ENCODE data around the gene ZNF770.
A peak's percentile ranks its signal among the peaks of the same experiment; 100 is the strongest.

ZNF770 gene

GRCh38 chr15:34988027-34988902, at the start of gene ZNF770:
Gene ZNF770, minus strand, starts transcription at chr15:34988287. Its CDS starts 4,853 bp downstream, at chr15:34983434.
- DNase-seq (ENCODE audit: low spot score), result peak; percentile 82

GRCh38 chr15:35028235-35028984, 40.3 kb upstream of the ZNF770 start:
- DNase-seq (ENCODE audit: low spot score), result no peak

DNA sequence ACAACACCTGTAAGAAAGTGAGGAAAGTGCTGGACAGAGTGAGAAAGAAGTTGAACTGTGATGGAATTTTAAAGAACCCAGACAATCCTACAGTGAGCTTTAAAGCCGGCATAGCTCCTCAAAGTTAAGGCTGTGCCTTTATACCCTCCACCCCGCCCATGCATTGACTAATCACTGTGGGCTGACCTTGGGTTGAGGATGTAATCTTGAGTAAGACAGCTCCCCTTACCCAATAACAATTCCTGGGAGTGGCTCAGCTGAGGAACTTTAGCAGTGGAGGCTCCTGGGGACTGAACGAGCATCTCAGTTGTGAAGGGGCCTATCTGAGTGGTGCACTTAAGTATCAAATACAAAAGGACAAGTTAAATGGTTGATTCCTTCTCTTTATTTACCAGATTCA, 35.7 kb upstream of the ZNF770 start:
- no peak for DNase-seq (ENCODE audit: low spot score)

GRCh38 chr15:35020974-35021373, 32.9 kb upstream of the ZNF770 start:
- DNase-seq (ENCODE audit: low spot score), result no peak

DNA sequence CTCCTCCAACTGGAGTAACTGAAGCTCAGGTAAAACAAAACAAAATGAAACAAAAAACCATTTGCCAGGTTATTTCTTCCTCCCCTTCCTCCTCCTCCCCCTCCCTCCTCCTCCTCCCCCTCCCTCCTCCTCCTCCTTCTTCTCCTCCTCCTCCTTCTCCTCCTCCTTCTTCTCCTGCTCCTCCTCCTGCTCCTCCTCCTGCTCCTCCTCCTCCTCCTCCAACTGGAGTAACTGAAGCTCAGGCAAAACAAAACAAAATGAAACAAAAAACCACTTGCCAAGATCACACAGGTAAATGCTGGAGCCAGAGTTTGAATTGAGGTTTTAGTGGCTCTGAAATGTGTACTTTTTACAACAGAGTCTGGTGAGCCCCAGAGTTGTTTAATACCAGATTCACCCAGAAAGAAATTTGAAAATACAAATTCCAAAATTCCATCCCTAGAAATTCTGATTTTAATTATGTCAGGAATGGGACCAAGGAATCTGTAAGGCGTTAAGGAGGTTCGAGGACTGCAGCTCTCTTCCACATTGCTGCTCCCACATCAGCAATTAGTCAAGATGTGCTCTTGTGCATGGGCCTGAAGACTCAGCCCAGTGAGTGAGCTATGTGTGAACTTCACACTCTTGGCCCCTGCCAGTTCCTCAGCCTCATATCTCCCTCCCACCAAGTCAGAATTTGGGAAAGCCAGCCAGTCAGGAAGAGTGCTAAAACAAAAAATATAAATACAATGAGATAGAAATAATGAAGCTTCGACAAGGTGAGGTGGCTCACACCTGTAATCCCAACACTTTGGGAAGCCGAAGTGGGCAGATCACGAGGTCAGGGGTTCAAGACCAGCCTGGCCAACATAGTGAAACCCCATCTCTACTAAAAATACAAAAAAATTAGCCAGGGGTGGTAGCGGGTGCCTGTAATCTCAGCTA, 31.6 kb upstream of the ZNF770 start:
- no peak for DNase-seq (ENCODE audit: low spot score)

DNA sequence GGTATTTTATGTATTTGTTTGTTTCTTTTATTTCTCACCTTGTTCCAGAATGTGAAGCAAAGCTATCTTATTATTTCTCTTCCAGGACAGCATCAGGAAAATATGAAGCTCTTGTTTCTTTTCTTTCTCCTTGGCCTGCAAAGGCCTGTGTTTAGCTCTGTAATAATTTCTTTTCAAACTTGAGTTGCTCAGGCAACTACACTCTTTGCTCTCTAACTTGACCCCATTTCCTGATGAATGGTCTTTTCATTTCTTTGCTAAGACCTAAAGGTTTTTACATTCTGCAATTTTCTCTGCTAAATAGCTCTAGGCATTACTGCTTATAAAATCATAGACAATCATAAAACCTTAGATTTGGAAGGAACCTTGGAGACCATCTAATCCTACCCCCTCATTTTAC, 26.2 kb upstream of the ZNF770 start:
- no peak for DNase-seq (ENCODE audit: low spot score)

GRCh38 chr15:35013370-35013769, 25.3 kb upstream of the ZNF770 start:
- no peak for DNase-seq (ENCODE audit: low spot score)

DNA sequence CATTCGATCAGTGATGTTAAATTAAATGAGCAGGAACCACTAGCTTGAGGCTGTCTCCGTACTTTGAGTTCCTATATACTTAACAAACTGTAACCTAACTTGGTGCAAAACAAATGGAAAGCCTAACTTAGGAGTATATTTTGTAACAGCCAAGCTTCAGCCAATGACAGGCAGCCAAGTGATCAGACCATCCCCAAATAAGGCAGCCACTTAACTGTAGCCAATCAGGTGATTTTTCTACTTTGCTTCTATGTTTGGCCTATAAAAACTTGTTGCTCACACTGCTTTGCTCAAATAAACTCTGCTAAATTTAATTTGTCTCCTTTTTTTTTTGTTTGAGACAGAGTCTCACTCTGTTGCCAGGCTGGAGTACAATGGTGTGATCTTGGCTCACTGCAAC, 19.3 kb upstream of the ZNF770 start:
- DNase-seq (ENCODE audit: low spot score), result no peak

GRCh38 chr15:35005933-35006332, 17.8 kb upstream of the ZNF770 start:
- no peak for DNase-seq (ENCODE audit: low spot score)

- DNase-seq (ENCODE audit: low spot score), result no peak
Observed at GRCh38 chr15:35003928-35004327, 15.8 kb upstream of the ZNF770 start.

GRCh38 chr15:35000511-35000910, 12.4 kb upstream of the ZNF770 start:
- no peak for DNase-seq (ENCODE audit: low spot score)

- no peak for DNase-seq (ENCODE audit: low spot score)
Observed at GRCh38 chr15:34999906-35000305, 11.8 kb upstream of the ZNF770 start.

GRCh38 chr15:34994925-34995324, 6.8 kb upstream of the ZNF770 start:
- no peak for DNase-seq (ENCODE audit: low spot score)

GRCh38 chr15:34993877-34994276, 5.8 kb upstream of the ZNF770 start:
- no peak for DNase-seq (ENCODE audit: low spot score)

- no peak for DNase-seq (ENCODE audit: low spot score)
Observed at GRCh38 chr15:34993412-34993811, 5.3 kb upstream of the ZNF770 start.

GRCh38 chr15:34987609-34988026, 469 bp downstream of the ZNF770 start:
- DNase-seq (ENCODE audit: low spot score), result no peak

DNA sequence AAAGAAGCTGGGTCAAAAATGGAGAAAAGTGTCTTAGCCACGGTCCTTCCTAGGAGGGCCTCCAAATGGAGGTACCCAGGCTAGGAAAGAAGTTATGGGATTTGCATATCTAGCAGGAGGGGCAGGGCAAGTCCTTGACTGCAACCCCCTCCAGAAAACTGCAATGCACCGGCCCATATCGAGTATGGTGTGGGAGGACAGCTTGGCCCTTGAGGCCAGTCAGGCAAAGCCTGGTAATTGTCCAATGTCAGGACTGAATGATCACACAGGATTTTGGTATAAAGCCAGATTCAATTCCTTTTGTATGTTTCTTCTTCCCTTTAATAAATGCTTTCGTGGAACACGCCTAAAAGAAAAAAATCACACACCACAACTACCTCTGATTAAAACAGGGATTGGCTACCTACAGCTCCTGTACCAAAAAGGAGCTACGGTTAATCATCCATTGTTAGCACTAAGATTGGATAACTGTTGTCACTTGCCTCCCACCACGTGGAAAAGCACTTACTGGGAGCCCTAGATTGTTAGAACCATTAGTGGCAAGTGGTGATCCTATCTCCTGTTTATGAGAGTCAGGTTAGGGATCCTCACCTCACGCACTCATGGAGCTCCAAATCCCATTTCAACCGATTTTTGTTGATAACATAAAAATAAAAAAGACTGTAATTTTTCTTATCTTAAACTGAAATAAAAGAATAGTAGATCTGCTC, 1.2 kb downstream of the ZNF770 start:
- DNase-seq (ENCODE audit: low spot score), result peak; percentile 22

DNA sequence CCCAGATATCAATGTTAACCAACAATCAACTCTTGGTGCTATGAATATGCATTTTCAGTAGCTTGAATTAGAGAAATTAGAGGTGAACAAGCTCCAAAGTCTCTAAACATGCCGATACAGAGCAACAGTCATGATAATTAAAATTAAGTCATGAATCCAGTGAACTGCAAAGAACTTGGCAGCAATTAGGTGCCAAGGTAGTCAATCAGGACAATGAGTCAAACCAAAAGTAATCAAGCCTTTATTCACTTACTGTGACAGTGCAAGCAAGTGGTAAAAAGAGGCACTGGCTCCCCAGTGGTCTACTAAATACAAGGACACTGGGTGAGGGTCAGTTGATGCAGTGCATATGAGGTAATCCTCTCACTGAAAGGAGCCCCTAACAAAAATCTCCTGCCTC, 1.8 kb downstream of the ZNF770 start:
- DNase-seq (ENCODE audit: low spot score), result no peak

GRCh38 chr15:34984889-34985630, 3.0 kb downstream of the ZNF770 start:
- peak; percentile 53 for DNase-seq (ENCODE audit: low spot score)

- no peak for DNase-seq (ENCODE audit: low spot score)
Observed at GRCh38 chr15:34976743-34977142, 11.3 kb downstream of the ZNF770 start.

DNA sequence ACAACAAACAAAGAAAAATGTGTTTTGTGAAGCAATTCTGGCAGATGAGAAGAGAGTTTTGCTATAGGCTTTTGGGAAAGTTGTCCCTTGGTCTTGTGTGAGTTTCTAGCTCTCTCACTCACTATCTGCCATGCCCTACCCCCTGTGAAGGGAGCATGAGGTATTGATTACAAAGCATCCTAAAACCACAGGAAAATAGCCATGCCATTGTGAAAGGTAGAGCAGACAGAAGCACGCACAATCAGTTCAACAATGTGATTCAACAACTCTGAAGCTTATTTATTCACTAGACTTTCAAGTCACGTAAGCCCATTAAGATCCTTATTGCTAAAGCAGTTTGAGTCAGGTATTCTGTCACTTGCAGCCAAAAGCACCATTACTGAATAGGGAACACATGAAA, 12.0 kb downstream of the ZNF770 start:
- no peak for DNase-seq (ENCODE audit: low spot score)

Measured in NAMALWA (cell line).